GM23338 (cell line): ENCODE results near the gene PEPD. TPM values are rescaled to one million over a fixed set of nuclear protein-coding genes. Genes with fewer than 3 reads are reported as not detected.
A peak's percentile ranks its signal among the peaks of the same experiment; 100 is the strongest.

Experiments
- ATAC-seq: fragments of 200-7000 bp; cut with Tn5 transposase; 3 replicates; pipeline ENCODE4 v1.9.1; 2020
- DNase-seq: peaks from one replicate; pipeline ENCODE4 v3.0.0-alpha.2; 2015; ENCODE audit warnings: low spot score
- H2AFZ ChIP-seq: fragments of 200-600 bp; sonication (generic); 2 replicates; pipeline ENCODE4 v1.8.0; 2016; ENCODE audit warnings: antibody characterized with exemption, mild to moderate bottlenecking, moderate library complexity
- H3F3A ChIP-seq: fragments of 200-600 bp; sonication (generic); replicated peaks from 2 replicates; pipeline ENCODE4 v1.8.0; 2017; ENCODE audit warnings: antibody characterized with exemption, mixed run types, low read depth
- H3K27ac ChIP-seq: fragments of 200-600 bp; sonication (generic); 2 replicates; pipeline ENCODE4 v1.6.1; 2016; ENCODE audit warnings: low read depth
- H3K27me3 ChIP-seq: fragments of 200-600 bp; sonication (generic); 2 replicates; pipeline ENCODE4 v1.8.0; 2016; ENCODE audit warnings: mild to moderate bottlenecking, mixed run types, moderate library complexity; ENCODE audit not compliant: insufficient read depth
- H3K36me3 ChIP-seq: fragments of 200-600 bp; sonication (generic); 2 replicates; pipeline ENCODE4 v1.8.0; 2016; ENCODE audit warnings: mild to moderate bottlenecking; ENCODE audit not compliant: insufficient read depth
- H3K4me1 ChIP-seq: fragments of 200-600 bp; sonication (generic); 2 replicates; pipeline ENCODE4 v1.8.0; 2016; ENCODE audit warnings: mild to moderate bottlenecking, moderate library complexity; ENCODE audit not compliant: insufficient read depth
- H3K4me2 ChIP-seq: fragments of 200-600 bp; sonication (generic); 2 replicates; pipeline ENCODE4 v1.7.1; 2017; ENCODE audit warnings: mixed run types
- H3K4me3 ChIP-seq: fragments of 200-600 bp; sonication (generic); 2 replicates; pipeline ENCODE4 v1.6.1; 2016; ENCODE audit warnings: mixed run types
- H3K79me2 ChIP-seq: fragments of 200-600 bp; sonication (generic); replicated peaks from 2 replicates; pipeline ENCODE4 v1.8.0; 2017; ENCODE audit warnings: mild to moderate bottlenecking; ENCODE audit not compliant: insufficient read depth
- H3K9me2 ChIP-seq: fragments of 200-600 bp; sonication (generic); 2 replicates; pipeline ENCODE4 v1.8.0; 2017; ENCODE audit not compliant: insufficient read depth
- H4K20me1 ChIP-seq: fragments of 200-600 bp; sonication (generic); replicated peaks from 2 replicates; pipeline ENCODE4 v1.8.0; 2017; ENCODE audit warnings: mild to moderate bottlenecking; ENCODE audit not compliant: insufficient read depth
- H3K27ac Mint-ChIP-seq: 2 replicates; pipeline ENCODE4 v1.8.0; 2020; ENCODE audit warnings: inconsistent platforms, mild to moderate bottlenecking, moderate library complexity, mixed read lengths
- H3K27me3 Mint-ChIP-seq: 3 replicates; pipeline ENCODE4 v1.8.0; 2022; ENCODE audit warnings: low read depth, mild to moderate bottlenecking, moderate library complexity, mixed read lengths, inconsistent platforms; ENCODE audit not compliant: insufficient read depth, poor library complexity
- H3K36me3 Mint-ChIP-seq: 3 replicates; pipeline ENCODE4 v1.8.0; 2021; ENCODE audit warnings: low read depth, mild to moderate bottlenecking, inconsistent platforms, moderate library complexity, mixed read lengths
- H3K4me1 Mint-ChIP-seq: 3 replicates; pipeline ENCODE4 v1.8.0; 2020; ENCODE audit warnings: mild to moderate bottlenecking, inconsistent platforms, mixed read lengths
- H3K4me3 Mint-ChIP-seq: 3 replicates; pipeline ENCODE4 v1.8.0; 2021; ENCODE audit warnings: moderate library complexity, mild to moderate bottlenecking, inconsistent platforms, mixed read lengths
- H3K9me3 Mint-ChIP-seq: 3 replicates; pipeline ENCODE4 v1.8.0; 2020; ENCODE audit warnings: moderate library complexity, mild to moderate bottlenecking, inconsistent platforms, mixed read lengths
- CREB1 ChIP-seq: fragments of 250-450 bp; sonication (Bioruptor Pico); IDR thresholded peaks from 2 replicates; pipeline ENCODE4 v1.5.0; 2020; ENCODE audit warnings: low read depth, mild to moderate bottlenecking, moderate library complexity
- EZH2phosphoT487 ChIP-seq: fragments of 200-600 bp; sonication (generic); IDR thresholded peaks from one replicate; pipeline ENCODE4 v1.8.1; 2018; ENCODE audit warnings: antibody characterized with exemption; ENCODE audit not compliant: unreplicated experiment
- JUNB ChIP-seq: IDR thresholded peaks from one replicate; pipeline ENCODE4 v1.6.1; 2016; ENCODE audit warnings: antibody characterized with exemption; ENCODE audit not compliant: unreplicated experiment
- NANOG ChIP-seq: IDR thresholded peaks from 2 replicates; pipeline ENCODE4 v1.6.1; 2016; ENCODE audit warnings: antibody characterized with exemption, borderline replicate concordance
- POLR2AphosphoS5 ChIP-seq: IDR thresholded peaks from 2 replicates; pipeline ENCODE4 v1.6.1; 2016; ENCODE audit warnings: antibody characterized with exemption, low read depth
- STAT1 ChIP-seq: IDR thresholded peaks from one replicate; pipeline ENCODE4 v1.6.1; 2016; ENCODE audit warnings: antibody characterized with exemption; ENCODE audit not compliant: unreplicated experiment
- ZNF114 ChIP-seq: fragments of 250-450 bp; sonication (Bioruptor Pico); IDR thresholded peaks from 2 replicates; pipeline ENCODE4 v1.5.0; 2020; ENCODE audit warnings: mild to moderate bottlenecking, moderate library complexity
- ZNF331 ChIP-seq: fragments of 250-450 bp; sonication (Bioruptor Pico); IDR thresholded peaks from 2 replicates; pipeline ENCODE4 v1.5.0; 2020; ENCODE audit warnings: low read depth, mild to moderate bottlenecking, moderate library complexity
- polyA plus RNA-seq: library from polyadenylated mRNA; unstranded; fragments of >200 nt; fragmentation: Nextera tagmentation; extraction: Ambion mirVana; gene quantifications from 2 replicates; pipeline ENCODE4 v1.2.1, GENCODE V29; 2016
- total RNA-seq: library from RNA; depleted of rRNA; stranded (reverse); fragments of >200 nt; shearing (Covaris generic); gene quantifications from 2 replicates; pipeline ENCODE4 v1.2.3, GENCODE V29; 2014
- TF ChIP-seq, protein P1 (sequence below), 2 experiments: fragments of 200-600 bp in 1 of 2; sonication (generic) in 1 of 2; conservative IDR thresholded peaks; 2 replicates each; pipeline versions ENCODE4 v1.5.1 to v1.6.1; 2016 to 2017; ENCODE audit warnings: antibody characterized with exemption in 2 of 2, low read depth in 2 of 2, mild to moderate bottlenecking in 2 of 2, moderate library complexity in 1 of 2
- TF ChIP-seq, protein P2 (sequence below): IDR thresholded peaks from 2 replicates; pipeline ENCODE4 v1.6.1; 2016; ENCODE audit warnings: antibody characterized with exemption
- TF ChIP-seq, protein P3 (sequence below): IDR thresholded peaks from one replicate; pipeline ENCODE4 v1.6.1; 2018; ENCODE audit warnings: antibody characterized with exemption; ENCODE audit not compliant: unreplicated experiment

Gene PEPD
- total and polyA plus RNA-seq, 2 experiments from 2014 or later, result 81.7 to 89.2 TPM

DNA sequence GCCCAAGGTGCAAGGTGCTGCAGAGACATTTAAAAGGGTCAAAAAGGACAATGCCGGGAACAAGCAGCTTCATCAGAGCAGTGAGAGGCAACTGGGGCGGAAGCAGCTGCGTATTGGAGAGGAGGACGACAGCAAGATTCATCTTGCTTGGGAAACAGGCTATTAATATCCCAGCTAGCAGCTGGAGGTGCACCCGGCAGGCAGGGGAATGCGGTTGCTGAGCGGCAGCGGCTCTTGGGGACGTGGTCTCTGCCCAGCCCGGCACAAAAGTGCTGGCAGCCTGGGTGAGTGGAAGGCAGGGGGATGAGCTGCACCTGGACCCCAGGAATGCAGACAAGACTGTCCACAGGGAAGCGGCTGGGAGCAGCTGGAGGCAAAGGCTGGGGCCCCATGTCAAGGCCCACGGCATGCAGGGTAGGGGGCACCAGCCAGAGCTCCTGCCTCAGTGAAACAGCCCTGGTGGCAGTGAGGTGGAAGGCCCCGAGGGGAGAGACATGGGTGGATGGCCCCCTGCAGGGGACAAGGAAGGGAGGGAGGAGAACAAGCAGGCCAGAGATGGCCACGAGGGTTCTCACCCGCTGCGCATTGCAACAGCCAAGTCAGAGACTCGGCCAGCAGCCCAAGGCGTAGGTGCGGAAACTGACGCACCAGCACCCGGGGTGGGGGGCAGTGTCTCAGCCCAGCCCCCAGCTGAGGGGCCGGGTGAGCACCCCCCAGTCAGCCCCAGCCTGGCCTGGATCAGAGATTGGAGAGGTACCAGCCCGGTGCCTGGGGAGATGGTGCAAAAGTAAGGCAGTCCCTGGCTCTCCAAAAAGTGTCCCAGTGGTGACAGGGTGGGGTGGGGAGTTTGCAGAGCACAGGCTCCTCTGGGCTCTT lies 34.4 kb downstream of the PEPD start:
- H3K27ac Mint-ChIP-seq, result 0 out of 2 replicates have a peak overlapping the region, but pooled peaks have one; percentile 15
- ATAC-seq, result peak; percentile 27; the same call in 1 of the 3 replicates

DNA sequence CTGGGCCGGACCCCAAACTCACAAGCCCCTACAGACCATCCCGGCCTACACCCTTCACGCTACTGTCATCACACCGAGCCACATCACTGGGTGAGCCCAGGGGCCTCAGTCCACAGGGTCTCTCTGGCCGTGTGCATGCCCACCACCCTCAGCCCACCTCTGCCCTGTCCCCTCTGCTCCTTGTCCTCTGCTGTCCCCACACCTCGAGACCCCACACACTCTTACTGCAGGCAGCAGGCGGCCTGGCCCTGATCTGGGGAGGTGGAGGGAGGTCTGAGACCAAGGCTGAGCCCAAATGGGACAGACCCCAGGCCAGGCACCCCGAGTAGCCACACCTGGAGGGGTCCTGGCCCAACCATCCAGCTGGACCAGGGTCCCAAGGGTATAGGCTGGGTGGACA lies 35.2 kb downstream of the PEPD start:
- H3K36me3 ChIP-seq, result no peaks in the 10 kb centered on the region
- Mint-ChIP-seq H3K4me3 (no peak overlapping the region), H3K4me1 (no peaks in the 10 kb centered on the region), H3K27ac (no peak overlapping the region), H3K36me3 (no peaks in the 10 kb centered on the region; the same call in 1 of the 3 replicates), H3K9me3 (no peaks in the 10 kb centered on the region), H3K27me3 (peaks cover 6% of the 10 kb centered on the region)
- ATAC-seq (no peak), DNase-seq (no peak)
- H3K27ac ChIP-seq, result no peak overlapping the region
- no peaks in the 10 kb centered on the region for H3K9me2 ChIP-seq
- no peak overlapping the region for H3K4me3 ChIP-seq
- no peaks in the 10 kb centered on the region for H3K79me2 ChIP-seq
- H3F3A ChIP-seq, result no peaks in the 10 kb centered on the region
- H3K4me1 ChIP-seq, result no peaks in the 10 kb centered on the region
- no peak overlapping the region for H3K4me2 ChIP-seq
- no peaks in the 10 kb centered on the region for H3K27me3 ChIP-seq
- H4K20me1 ChIP-seq, result no peaks in the 10 kb centered on the region; the same call in 1 of the 2 replicates
- no peak overlapping the region for H2AFZ ChIP-seq
- no peak for TF ChIP-seq STAT1
- TF ChIP-seq, protein P1, sequence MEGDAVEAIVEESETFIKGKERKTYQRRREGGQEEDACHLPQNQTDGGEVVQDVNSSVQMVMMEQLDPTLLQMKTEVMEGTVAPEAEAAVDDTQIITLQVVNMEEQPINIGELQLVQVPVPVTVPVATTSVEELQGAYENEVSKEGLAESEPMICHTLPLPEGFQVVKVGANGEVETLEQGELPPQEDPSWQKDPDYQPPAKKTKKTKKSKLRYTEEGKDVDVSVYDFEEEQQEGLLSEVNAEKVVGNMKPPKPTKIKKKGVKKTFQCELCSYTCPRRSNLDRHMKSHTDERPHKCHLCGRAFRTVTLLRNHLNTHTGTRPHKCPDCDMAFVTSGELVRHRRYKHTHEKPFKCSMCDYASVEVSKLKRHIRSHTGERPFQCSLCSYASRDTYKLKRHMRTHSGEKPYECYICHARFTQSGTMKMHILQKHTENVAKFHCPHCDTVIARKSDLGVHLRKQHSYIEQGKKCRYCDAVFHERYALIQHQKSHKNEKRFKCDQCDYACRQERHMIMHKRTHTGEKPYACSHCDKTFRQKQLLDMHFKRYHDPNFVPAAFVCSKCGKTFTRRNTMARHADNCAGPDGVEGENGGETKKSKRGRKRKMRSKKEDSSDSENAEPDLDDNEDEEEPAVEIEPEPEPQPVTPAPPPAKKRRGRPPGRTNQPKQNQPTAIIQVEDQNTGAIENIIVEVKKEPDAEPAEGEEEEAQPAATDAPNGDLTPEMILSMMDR (conservative IDR thresholded peaks at IDR 0.05; ENCODE audit: low read depth in 2 of 2), result no peak
- TF ChIP-seq, protein P2, sequence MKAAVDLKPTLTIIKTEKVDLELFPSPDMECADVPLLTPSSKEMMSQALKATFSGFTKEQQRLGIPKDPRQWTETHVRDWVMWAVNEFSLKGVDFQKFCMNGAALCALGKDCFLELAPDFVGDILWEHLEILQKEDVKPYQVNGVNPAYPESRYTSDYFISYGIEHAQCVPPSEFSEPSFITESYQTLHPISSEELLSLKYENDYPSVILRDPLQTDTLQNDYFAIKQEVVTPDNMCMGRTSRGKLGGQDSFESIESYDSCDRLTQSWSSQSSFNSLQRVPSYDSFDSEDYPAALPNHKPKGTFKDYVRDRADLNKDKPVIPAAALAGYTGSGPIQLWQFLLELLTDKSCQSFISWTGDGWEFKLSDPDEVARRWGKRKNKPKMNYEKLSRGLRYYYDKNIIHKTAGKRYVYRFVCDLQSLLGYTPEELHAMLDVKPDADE, result no peak
- TF ChIP-seq POLR2AphosphoS5, result no peak
- no peak for TF ChIP-seq EZH2phosphoT487
- TF ChIP-seq CREB1 (CRISPR knock-in tag), result no peak
- TF ChIP-seq, protein P3, sequence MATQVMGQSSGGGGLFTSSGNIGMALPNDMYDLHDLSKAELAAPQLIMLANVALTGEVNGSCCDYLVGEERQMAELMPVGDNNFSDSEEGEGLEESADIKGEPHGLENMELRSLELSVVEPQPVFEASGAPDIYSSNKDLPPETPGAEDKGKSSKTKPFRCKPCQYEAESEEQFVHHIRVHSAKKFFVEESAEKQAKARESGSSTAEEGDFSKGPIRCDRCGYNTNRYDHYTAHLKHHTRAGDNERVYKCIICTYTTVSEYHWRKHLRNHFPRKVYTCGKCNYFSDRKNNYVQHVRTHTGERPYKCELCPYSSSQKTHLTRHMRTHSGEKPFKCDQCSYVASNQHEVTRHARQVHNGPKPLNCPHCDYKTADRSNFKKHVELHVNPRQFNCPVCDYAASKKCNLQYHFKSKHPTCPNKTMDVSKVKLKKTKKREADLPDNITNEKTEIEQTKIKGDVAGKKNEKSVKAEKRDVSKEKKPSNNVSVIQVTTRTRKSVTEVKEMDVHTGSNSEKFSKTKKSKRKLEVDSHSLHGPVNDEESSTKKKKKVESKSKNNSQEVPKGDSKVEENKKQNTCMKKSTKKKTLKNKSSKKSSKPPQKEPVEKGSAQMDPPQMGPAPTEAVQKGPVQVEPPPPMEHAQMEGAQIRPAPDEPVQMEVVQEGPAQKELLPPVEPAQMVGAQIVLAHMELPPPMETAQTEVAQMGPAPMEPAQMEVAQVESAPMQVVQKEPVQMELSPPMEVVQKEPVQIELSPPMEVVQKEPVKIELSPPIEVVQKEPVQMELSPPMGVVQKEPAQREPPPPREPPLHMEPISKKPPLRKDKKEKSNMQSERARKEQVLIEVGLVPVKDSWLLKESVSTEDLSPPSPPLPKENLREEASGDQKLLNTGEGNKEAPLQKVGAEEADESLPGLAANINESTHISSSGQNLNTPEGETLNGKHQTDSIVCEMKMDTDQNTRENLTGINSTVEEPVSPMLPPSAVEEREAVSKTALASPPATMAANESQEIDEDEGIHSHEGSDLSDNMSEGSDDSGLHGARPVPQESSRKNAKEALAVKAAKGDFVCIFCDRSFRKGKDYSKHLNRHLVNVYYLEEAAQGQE, result no peak
- no peak for TF ChIP-seq ZNF331 (CRISPR knock-in tag)

More for the DNA sequence above, 34.4 kb downstream of the PEPD start:
- no peaks in the 10 kb centered on the region for H3K79me2 ChIP-seq
- DNase-seq, result no peak
- no peaks in the 10 kb centered on the region for H3K4me1 Mint-ChIP-seq
- no peaks in the 10 kb centered on the region; the same call in 1 of the 3 replicates for H3K36me3 Mint-ChIP-seq
- no peak overlapping the region for H3K27ac ChIP-seq
- H3K4me2 ChIP-seq, result no peak overlapping the region
- TF ChIP-seq EZH2phosphoT487 (no peak), NANOG (no peak), JUNB (no peak), ZNF114 (CRISPR knock-in tag) (no peak)
- no peak overlapping the region for H3K4me3 ChIP-seq
- no peaks in the 10 kb centered on the region for H3K27me3 ChIP-seq
- no peaks in the 10 kb centered on the region for H3K9me2 ChIP-seq
- no peaks in the 10 kb centered on the region for H3K36me3 ChIP-seq
- no peak overlapping the region for H2AFZ ChIP-seq
- H3K4me1 ChIP-seq, result no peaks in the 10 kb centered on the region
- no peaks in the 10 kb centered on the region; the same call in 1 of the 2 replicates for H4K20me1 ChIP-seq
- H3K27me3 Mint-ChIP-seq, result peaks cover 3% of the 10 kb centered on the region
- H3K9me3 Mint-ChIP-seq, result no peaks in the 10 kb centered on the region
- no peaks in the 10 kb centered on the region for H3F3A ChIP-seq
- H3K4me3 Mint-ChIP-seq, result no peak overlapping the region
